Measurements from ENCODE around the gene SPPL3. TPM values are rescaled to one million over a fixed set of nuclear protein-coding genes. Genes with fewer than 3 reads are reported as not detected.

The SPPL3 gene
- polyA plus RNA-seq, 1 experiment = 13.2 TPM

GRCh38 chr12:120856980-120857379, 47.2 kb downstream of the SPPL3 start:
- CTCF ChIA-PET = interaction anchor here (0.9 to 1.9 kb wide), 5 partner anchors 8 to 115 kb away, joined by 3 to 10 read pairs (median 4); no protein-coding TSS in a partner anchor
- no peaks in the 10 kb centered on the region for H3K27me3 ChIP-seq (ENCODE audit: control insufficient read depth, insufficient read depth, low read length)
- no peaks in the 10 kb centered on the region for H3K36me3 ChIP-seq (ENCODE audit: control insufficient read depth, insufficient read depth, low read length)
- POLR2A ChIA-PET = no interaction called here
- TF ChIP-seq, protein P1, sequence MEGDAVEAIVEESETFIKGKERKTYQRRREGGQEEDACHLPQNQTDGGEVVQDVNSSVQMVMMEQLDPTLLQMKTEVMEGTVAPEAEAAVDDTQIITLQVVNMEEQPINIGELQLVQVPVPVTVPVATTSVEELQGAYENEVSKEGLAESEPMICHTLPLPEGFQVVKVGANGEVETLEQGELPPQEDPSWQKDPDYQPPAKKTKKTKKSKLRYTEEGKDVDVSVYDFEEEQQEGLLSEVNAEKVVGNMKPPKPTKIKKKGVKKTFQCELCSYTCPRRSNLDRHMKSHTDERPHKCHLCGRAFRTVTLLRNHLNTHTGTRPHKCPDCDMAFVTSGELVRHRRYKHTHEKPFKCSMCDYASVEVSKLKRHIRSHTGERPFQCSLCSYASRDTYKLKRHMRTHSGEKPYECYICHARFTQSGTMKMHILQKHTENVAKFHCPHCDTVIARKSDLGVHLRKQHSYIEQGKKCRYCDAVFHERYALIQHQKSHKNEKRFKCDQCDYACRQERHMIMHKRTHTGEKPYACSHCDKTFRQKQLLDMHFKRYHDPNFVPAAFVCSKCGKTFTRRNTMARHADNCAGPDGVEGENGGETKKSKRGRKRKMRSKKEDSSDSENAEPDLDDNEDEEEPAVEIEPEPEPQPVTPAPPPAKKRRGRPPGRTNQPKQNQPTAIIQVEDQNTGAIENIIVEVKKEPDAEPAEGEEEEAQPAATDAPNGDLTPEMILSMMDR (IDR thresholded peaks at IDR 0.05; ENCODE audit: insufficient read depth, low read depth, low read length) = peak; percentile 49
- no peak overlapping the region for H3K4me3 ChIP-seq (ENCODE audit: low read depth, low read length)
- DNase-seq (ENCODE audit: low read depth) = no peak

DNA sequence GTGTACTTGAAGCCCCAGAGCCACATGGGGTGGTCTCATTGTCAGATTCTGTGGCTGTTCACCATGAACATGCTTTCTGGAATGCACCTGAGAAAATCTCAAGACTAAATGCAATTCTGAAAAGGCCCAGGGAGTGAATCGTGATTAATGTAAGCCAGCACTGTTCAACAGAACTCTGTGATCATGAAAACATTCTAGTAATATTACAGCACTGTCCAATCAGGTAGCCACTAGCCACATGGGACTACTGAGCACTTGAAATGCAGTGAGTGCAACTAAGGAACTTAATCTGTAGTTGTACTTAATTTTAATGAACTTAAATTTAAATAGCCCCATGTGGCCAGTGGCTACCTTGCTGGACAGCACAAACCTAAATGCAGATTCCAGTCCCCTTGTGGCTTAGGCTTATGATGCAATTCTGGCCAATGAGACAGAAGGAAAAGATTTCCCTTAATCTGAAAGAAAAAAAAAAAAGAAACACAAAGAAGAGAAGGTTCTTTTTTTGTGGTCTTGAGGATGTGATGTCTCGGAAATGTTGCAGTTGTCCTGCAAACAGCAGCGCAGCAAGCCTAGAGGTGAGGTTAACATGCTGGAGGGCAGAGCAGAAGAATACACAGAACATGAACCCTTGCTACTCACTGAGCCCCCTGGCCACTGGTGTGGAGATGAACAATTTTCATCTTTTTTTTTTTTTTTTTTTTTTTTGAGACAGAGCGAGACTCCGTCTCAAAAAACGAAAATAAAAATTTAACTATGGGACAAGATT, 48.2 kb downstream of the SPPL3 start:
- DNase-seq (ENCODE audit: low read depth) = no peak
- Histone ChIP-seq H3K36me3 (ENCODE audit: control insufficient read depth, insufficient read depth, low read length) (no peaks in the 10 kb centered on the region), H3K4me3 (ENCODE audit: low read depth, low read length) (no peak overlapping the region), H3K27me3 (ENCODE audit: control insufficient read depth, insufficient read depth, low read length) (no peaks in the 10 kb centered on the region)
- TF ChIP-seq, protein P1 (IDR thresholded peaks at IDR 0.05; ENCODE audit: insufficient read depth, low read depth, low read length) = no peak
- ChIA-PET POLR2A (no interaction called here), CTCF (interaction anchor here (0.6 to 1.9 kb wide), 4 partner anchors 7 to 44 kb away, joined by 3 to 10 read pairs (median 4); no protein-coding TSS in a partner anchor)

DNA sequence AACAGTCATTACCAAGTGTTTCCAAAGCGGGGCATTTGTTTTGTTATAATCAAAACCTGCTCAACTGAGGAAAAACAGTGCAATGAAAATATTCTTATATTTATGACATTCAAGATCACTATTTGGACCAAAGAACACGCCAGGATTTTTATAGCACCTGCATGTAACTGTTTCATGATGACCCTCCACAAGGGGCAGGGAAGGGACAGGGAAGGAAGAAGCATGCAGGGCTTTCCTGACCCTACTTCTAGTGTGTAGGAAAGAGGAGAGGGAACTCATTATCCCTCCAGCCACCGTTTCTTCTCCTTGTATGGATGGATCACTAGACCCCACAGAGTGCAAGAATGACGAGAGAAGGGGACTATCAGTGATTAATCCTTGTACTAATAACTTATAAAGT, 49.4 kb downstream of the SPPL3 start:
- Histone ChIP-seq H3K4me3 (ENCODE audit: low read depth, low read length) (no peak overlapping the region), H3K27me3 (ENCODE audit: control insufficient read depth, insufficient read depth, low read length) (no peaks in the 10 kb centered on the region), H3K36me3 (ENCODE audit: control insufficient read depth, insufficient read depth, low read length) (no peaks in the 10 kb centered on the region)
- no peak for DNase-seq (ENCODE audit: low read depth)
- ChIA-PET CTCF (interaction anchor here (1.8 kb wide), 1 partner anchor 15 kb away, joined by 5 read pairs; no protein-coding TSS in a partner anchor), POLR2A (no interaction called here)
- TF ChIP-seq, protein P1 (IDR thresholded peaks at IDR 0.05; ENCODE audit: insufficient read depth, low read depth, low read length) = no peak

DNA sequence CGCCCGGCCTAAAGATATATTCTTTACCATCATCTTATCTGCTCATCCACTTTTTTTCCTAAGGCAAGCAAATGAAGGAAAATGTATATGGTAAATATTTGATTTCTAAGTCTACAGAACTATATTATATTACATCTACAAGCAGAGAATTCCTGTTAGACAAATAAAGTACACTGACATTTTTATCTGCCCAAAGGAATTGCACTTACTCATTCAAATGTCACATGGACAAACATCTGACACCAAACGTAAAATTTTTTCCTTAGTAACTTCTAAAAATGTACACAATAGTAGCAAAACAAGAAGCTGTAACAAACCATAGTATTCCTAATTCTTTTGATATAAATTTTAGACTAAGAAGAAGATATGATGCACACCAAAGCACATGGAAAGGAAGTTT, 51.0 kb downstream of the SPPL3 start:
- ChIA-PET CTCF (interaction anchor here (0.6 to 1.2 kb wide), 2 partner anchors 119 to 1977 kb away, joined by 3 to 4 read pairs; no protein-coding TSS in a partner anchor), POLR2A (no interaction called here)
- Histone ChIP-seq H3K27me3 (ENCODE audit: control insufficient read depth, insufficient read depth, low read length) (no peaks in the 10 kb centered on the region), H3K4me3 (ENCODE audit: low read depth, low read length) (no peak overlapping the region), H3K36me3 (ENCODE audit: control insufficient read depth, insufficient read depth, low read length) (no peaks in the 10 kb centered on the region)
- DNase-seq (ENCODE audit: low read depth) = no peak
- TF ChIP-seq, protein P1 (IDR thresholded peaks at IDR 0.05; ENCODE audit: insufficient read depth, low read depth, low read length) = no peak

DNA sequence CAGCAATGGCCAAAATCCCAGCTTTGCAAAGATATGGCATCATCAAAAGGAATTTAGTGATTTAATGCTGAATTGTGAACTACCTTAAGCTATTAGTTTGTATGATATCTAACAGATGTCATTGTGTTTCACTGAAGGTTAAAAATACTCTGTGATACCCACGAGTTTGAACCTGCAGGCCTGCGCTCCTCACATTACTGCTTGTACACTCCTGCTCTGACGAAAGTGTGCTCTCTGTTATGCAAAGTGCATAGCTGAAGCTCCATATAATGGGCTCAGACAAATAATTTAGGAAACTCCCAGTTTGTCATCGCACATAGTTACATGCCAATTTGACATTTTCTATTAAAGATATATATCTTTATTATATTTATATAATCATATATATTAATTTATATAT, 52.2 kb downstream of the SPPL3 start:
- ChIA-PET POLR2A (no interaction called here), CTCF (interaction anchor here (0.5 to 0.6 kb wide), 2 partner anchors 16 to 535 kb away, joined by 3 read pairs; no protein-coding TSS in a partner anchor)
- H3K27me3 ChIP-seq (ENCODE audit: control insufficient read depth, insufficient read depth, low read length) = no peaks in the 10 kb centered on the region
- TF ChIP-seq, protein P1 (IDR thresholded peaks at IDR 0.05; ENCODE audit: insufficient read depth, low read depth, low read length) = no peak
- H3K36me3 ChIP-seq (ENCODE audit: control insufficient read depth, insufficient read depth, low read length) = no peaks in the 10 kb centered on the region
- H3K4me3 ChIP-seq (ENCODE audit: low read depth, low read length) = no peak overlapping the region
- no peak for DNase-seq (ENCODE audit: low read depth)

Data from BJ (cell line).